HG03135 (cell line): ENCODE data around the gene CAB39L.
"Not testable (repeated sequence)": the region's sequence is repeated elsewhere in the genome, so short reads cannot be mapped to it uniquely, and the experiment has no call there.

ENCODE experiments used
- ATAC-seq: cut with Tn5 transposase; IDR thresholded peaks from one replicate; pipeline ENCODE4 v1.9.1; 2021; ENCODE audit warnings: mild to moderate bottlenecking, moderate library complexity; ENCODE audit not compliant: unreplicated experiment

CAB39L gene

DNA sequence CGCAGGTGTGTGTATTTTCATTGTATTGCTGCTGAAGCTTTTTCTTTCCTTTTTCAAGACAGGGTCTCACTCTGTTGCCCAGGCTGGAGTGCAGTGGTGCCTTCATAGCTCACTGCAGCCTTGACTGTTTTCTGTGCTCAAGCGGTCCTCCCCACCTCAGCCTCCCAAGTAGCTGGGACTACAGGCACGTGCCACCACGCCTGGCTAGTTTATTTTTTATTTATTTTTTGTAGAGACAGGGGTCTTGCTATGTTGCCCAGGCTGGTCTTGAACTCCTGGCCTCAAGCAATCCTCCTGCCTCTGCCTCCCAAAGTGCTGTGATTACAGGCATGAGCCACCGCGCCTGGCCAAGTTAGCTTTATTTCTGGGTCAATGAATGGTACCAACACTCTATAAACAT, 149.1 kb downstream of the CAB39L start:
- ATAC-seq: not testable (repeated sequence)

DNA sequence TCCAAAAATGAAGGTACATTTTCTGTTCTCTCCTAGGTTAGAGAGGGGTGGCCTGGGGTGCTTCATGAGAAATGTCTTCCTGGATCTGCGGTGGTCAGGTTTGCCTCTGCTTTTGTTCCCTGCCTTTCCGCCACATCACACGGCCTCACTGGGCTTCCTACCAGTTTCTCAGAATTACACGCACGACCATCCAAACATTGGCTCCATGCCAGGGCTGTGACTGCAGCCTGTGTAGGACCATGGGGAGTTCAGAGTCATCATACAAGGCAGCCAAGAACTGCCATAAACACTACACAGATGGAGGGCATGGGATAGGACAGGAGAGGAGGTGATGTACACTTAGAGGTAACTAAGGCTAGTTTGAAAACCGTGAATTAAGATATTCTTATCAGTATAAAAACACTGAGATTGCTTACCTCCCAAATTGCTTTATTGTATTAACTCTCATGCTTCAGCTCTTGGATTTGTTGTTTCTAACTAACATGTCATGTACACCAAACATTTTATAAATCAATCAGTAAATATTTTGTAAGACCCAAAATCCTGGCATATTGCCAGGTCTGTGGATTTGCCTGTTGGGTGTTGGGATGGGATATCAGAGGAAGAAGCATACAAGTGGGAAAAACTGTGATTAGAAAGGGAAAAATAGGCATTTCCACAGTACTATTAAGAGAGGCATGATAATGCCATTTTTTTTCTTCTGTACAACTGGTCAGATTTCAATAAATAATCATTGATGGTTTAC, 150.9 kb downstream of the CAB39L start:
- no peak for ATAC-seq

DNA sequence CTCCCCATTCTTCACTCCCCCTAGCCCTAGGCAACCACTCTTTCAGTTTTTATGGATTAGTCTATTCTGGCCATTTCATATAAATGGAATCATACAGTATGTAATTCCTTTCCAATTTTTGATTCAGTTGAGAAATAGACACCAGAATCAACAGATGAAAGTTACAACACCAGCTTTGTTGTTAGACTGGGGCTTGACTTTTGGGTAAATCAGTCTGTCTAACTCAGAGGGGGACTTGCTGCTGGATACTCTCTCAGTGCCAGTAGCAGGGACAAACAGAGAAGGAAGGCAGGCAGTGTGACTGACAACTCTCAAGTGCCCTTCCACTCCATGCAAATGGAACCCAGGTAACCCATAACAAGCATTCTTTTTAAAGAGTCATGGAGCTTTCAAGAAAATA, 155.4 kb downstream of the CAB39L start:
- no peak for ATAC-seq

DNA sequence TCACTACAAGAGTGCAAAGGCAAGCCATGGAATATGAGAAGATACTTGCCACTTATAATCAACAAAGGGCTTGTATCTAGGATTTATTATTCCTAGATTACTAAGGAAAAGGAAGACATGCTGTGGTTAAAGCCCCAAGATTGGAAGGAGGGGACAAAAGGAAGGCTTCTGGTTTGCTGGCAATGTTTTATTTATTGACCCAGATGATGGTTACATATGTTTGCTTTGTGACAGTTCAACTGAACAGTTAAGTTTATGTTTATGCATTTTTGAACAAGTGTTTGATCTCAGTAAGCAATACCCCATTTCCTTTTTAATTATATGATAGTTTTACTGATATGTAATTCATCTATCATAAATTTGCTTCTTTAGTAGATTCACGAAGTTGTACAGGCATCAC, 155.9 kb downstream of the CAB39L start:
- ATAC-seq: no peak

DNA sequence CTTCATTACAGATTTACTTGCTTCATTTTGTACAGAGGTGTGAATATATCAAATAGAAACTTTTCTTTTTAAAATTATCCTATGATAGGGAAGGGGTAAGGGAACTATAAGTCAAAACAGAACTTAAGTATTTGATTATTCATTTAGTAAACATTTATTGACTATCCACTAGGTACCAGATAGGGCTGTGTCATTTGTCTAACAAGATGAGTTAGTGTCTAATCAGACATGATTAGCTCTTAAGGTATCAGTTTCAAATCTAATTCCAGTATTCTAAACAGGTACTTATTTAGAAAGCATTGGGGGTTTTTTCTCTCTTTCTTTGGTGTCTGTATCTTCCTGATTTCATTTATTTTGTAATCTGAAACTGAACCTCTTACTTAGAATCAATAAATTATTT, 164.0 kb downstream of the CAB39L start:
- no peak for ATAC-seq

DNA sequence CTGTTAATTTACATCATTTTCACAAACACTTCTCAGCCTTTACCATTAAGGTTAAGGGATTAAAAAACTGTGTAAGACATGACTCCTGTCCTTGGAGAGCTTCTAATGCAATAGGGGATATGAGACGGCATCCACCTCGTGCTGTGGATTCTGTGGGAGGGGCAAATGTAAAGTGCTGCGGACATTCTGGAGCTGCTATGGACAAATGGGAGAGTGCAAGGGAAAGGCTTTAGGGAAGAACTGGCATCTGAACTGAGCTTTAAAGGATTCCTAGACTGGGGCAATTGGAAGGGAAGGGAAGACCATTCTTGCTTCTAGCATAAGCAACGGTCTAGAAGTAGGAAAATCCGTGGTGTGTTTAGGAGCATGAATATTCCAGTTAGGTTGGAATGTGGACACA, 164.8 kb downstream of the CAB39L start:
- ATAC-seq: no peak

DNA sequence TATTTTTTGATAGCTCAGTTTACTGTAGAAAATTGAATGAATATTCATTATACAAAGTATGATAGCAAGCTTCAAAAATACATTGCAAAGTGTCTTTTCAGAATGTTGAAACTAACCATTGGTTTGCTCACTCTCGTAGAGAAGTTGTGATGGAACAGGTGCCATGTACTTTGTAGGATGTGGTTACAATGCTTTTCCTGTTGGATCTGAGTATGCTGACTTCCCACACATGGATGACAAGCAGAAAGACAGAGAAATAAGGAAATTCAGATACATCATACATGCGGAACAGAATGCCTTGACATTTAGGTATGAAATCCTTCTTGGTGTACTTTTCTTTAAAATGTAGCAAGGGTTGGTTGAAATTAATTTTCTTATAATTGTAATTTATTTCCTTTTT, 165.7 kb downstream of the CAB39L start:
- ATAC-seq: no peak

DNA sequence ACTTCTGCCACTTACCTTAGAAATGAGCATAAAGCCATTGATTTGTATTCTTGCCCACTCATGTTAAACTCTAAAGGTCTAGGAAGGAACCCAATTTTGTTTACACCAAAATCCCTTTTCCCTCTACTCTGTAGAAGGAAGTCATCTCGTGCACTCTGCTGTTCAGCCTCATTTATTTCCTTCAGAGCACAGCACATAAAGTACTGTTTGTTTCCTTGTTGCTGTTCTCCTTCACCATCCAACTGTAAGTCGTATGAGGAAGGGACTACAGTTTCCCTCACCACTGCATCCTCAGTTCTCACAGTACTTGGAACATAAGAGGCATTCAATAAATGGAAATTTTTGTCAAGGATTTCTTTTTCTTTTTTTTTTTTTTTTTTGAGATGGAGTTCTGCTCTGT, 171.6 kb downstream of the CAB39L start:
- ATAC-seq: no peak

DNA sequence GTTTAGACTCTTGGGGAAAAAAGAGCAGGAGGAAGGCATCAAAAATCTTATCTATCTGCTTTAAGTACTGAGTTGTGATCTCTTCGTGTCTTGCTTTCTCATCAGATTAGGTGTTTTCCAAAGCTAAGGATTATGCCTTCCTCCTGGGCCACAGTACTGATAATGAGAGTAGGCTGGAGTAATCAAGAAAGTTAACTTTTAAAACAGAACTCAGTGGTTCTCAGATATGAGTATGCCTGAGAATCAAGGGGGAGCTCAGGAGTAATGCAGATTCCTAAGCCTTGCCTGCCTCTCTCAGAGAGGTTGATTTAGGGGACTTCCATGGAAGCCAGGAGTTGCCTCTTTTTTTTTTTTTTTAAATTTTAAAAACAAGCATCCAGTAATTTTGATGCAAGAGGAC, 172.6 kb downstream of the CAB39L start:
- no peak for ATAC-seq

DNA sequence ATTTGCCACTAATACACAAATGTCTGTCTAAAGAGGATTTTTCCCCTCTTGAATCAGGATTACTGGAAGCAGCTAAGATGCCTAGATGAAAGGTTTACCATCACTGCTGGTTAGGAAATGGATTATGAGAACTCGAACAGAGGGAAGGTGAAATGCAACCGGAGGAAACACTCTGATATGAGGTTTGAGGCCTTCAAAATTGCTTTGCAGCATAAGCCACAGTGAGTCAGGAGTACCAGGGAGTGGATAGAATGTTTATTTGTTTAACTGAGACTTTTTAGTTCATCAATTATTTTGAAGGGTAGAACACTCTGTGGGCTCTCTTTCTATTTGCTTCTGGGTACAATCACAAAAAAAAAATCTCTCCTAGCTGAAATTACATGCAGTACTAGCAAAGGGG, 178.0 kb downstream of the CAB39L start:
- ATAC-seq: no peak

DNA sequence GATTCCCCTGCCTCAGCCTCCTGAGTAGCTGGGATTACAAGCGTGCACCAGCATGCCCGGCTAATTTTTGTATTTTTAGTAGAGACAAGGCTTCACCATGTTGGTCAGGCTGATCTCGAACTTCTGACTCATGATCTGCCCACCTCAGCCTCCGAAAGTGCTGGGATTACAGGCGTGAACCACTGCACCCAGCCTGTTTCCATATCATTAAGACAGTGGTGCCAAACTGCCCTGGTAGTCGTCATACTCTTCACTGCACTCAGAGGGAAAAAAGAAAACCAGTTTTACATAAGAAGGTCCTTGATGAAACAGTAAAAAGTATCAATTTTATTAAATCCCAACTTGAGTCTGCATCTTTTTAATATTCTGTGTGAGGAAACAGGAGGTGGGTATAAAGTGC, 181.2 kb downstream of the CAB39L start:
- ATAC-seq: no peak

DNA sequence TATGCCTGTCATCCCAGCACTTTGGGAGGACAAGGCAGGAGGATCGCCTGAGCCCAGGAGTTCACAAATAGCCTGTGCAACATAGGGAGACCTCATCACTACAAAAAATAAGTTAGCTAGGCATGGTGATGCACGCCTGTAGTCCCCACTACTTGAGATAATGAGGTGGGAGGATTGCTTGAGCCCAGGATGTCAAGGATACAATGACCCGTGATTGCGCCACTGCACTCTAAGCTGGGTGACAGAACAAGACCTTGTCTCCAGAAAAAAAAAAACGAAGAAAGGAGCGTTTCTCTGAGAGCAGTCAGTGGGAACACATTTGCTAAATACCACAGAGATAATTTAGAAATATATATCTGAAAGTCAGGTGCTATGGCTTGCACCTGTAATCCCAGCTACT, 184.3 kb downstream of the CAB39L start:
- no peak for ATAC-seq
